ENCODE data around the gene TRPM1. TPM values are rescaled to one million over a fixed set of nuclear protein-coding genes. Genes with fewer than 3 reads are reported as not detected.

Gene TRPM1
- total RNA-seq, 1 experiment from 2014 or later, result 0.77 TPM

DNA sequence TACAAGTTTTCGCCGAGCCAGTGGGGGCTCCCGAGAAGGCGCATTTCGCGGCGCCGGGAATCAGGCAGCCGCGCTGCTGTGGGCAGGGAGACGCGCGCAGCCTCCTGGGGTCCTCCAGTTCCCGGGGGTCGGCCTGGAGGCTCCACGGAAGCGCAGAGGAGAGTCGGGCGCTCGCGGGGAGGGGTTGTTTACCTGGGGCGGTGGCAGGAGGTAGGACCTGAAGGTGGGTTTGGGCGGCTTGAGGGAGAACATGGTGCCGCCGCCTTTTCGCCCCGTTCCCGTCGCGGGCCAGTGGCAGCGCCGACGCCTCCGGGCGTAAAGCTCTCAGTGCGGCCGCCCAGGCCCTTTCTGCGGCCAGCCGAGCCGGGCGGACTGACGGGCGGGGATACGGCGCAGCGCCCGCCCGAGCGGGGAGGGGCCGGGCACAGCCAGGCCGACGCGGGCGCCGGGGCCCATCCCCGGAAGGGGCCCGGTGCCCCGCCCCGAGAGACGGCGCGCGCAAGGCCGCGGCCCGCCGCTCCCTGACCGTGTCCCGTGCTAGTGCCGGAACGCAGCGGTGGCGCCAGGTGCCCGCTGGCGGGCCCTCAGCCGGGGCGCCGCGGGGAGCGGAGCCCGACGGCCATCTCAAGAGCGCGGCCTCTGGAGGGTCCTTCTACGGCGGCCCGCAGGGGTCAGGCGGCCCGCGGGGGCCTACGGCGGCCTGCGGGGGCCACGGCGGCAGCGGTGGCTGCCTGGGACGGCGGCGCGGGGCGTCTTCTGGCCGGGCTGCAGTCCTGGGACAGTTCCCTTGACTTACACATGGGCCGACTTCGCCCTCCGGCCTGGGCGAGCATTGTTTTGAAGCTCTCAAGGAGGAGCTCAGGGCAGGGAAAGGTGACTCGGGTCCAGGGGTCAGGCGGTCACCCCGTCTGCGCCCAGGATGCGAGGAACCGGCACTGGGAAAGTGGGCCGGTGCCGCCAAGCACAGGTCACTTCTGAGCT lies 110.0 kb downstream of the TRPM1 start, which contains the start of gene MTMR10 (continued):
- TF ChIP-seq, protein P1, sequence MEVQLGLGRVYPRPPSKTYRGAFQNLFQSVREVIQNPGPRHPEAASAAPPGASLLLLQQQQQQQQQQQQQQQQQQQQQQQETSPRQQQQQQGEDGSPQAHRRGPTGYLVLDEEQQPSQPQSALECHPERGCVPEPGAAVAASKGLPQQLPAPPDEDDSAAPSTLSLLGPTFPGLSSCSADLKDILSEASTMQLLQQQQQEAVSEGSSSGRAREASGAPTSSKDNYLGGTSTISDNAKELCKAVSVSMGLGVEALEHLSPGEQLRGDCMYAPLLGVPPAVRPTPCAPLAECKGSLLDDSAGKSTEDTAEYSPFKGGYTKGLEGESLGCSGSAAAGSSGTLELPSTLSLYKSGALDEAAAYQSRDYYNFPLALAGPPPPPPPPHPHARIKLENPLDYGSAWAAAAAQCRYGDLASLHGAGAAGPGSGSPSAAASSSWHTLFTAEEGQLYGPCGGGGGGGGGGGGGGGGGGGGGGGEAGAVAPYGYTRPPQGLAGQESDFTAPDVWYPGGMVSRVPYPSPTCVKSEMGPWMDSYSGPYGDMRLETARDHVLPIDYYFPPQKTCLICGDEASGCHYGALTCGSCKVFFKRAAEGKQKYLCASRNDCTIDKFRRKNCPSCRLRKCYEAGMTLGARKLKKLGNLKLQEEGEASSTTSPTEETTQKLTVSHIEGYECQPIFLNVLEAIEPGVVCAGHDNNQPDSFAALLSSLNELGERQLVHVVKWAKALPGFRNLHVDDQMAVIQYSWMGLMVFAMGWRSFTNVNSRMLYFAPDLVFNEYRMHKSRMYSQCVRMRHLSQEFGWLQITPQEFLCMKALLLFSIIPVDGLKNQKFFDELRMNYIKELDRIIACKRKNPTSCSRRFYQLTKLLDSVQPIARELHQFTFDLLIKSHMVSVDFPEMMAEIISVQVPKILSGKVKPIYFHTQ (CRISPR knock-in tag; IDR thresholded peaks at IDR 0.05), result no peak
- TF ChIP-seq, protein P2, sequence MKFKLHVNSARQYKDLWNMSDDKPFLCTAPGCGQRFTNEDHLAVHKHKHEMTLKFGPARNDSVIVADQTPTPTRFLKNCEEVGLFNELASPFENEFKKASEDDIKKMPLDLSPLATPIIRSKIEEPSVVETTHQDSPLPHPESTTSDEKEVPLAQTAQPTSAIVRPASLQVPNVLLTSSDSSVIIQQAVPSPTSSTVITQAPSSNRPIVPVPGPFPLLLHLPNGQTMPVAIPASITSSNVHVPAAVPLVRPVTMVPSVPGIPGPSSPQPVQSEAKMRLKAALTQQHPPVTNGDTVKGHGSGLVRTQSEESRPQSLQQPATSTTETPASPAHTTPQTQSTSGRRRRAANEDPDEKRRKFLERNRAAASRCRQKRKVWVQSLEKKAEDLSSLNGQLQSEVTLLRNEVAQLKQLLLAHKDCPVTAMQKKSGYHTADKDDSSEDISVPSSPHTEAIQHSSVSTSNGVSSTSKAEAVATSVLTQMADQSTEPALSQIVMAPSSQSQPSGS (CRISPR knock-in tag; IDR thresholded peaks at IDR 0.05; ENCODE audit: borderline replicate concordance, low read depth), result no peak
- TF ChIP-seq NR3C1 (CRISPR knock-in tag; conservative IDR thresholded peaks at IDR 0.05; ENCODE audit: low read depth) (no peak), USF1 (CRISPR knock-in tag; IDR thresholded peaks at IDR 0.05) (no peak), ZNF121 (CRISPR knock-in tag; IDR thresholded peaks at IDR 0.05) (no peak), GABPB1 (CRISPR knock-in tag; IDR thresholded peaks at IDR 0.05) (peak; percentile 62; the same call in 1 of the 2 replicates), RORB (CRISPR knock-in tag; IDR thresholded peaks at IDR 0.05) (no peak), ZNF263 (CRISPR knock-in tag; IDR thresholded peaks at IDR 0.05; ENCODE audit: low read depth) (no peak), IRF2 (CRISPR knock-in tag; IDR thresholded peaks at IDR 0.05; ENCODE audit: borderline replicate concordance, low read depth) (no peak), ZNF396 (CRISPR knock-in tag; IDR thresholded peaks at IDR 0.05; ENCODE audit: borderline replicate concordance) (no peak), MXD4 (CRISPR knock-in tag; IDR thresholded peaks at IDR 0.05; ENCODE audit: borderline replicate concordance) (no peak), EMX1 (CRISPR knock-in tag; IDR thresholded peaks at IDR 0.05) (no peak), ZNF423 (CRISPR knock-in tag; IDR thresholded peaks at IDR 0.05) (peak; percentile 80), NFE2L1 (CRISPR knock-in tag; IDR thresholded peaks at IDR 0.05) (peak; percentile 56; the same call in 1 of the 2 replicates), TCF7 (CRISPR knock-in tag; IDR thresholded peaks at IDR 0.05; ENCODE audit: low read depth) (no peak), IRF1 (CRISPR knock-in tag; IDR thresholded peaks at IDR 0.05) (no peak), FOXP4 (CRISPR knock-in tag; IDR thresholded peaks at IDR 0.05) (0 out of 2 replicates have a peak, but pooled peaks have one; percentile 37), ETV6 (CRISPR knock-in tag; IDR thresholded peaks at IDR 0.05) (peak; percentile 9; the same call in 1 of the 2 replicates), MYBL2 (CRISPR knock-in tag; IDR thresholded peaks at IDR 0.05) (no peak; the same call in 1 of the 2 replicates), OVOL2 (CRISPR knock-in tag; IDR thresholded peaks at IDR 0.05; ENCODE audit: borderline replicate concordance) (no peak), FOXJ3 (CRISPR knock-in tag; IDR thresholded peaks at IDR 0.05; ENCODE audit: borderline replicate concordance) (no peak), HMGA2 (CRISPR knock-in tag; IDR thresholded peaks at IDR 0.05) (no peak), GTF2I (CRISPR knock-in tag; conservative IDR thresholded peaks at IDR 0.05) (no peak), RELA (CRISPR knock-in tag; IDR thresholded peaks at IDR 0.05; ENCODE audit: borderline replicate concordance) (no peak)
- TF ChIP-seq, protein P3, sequence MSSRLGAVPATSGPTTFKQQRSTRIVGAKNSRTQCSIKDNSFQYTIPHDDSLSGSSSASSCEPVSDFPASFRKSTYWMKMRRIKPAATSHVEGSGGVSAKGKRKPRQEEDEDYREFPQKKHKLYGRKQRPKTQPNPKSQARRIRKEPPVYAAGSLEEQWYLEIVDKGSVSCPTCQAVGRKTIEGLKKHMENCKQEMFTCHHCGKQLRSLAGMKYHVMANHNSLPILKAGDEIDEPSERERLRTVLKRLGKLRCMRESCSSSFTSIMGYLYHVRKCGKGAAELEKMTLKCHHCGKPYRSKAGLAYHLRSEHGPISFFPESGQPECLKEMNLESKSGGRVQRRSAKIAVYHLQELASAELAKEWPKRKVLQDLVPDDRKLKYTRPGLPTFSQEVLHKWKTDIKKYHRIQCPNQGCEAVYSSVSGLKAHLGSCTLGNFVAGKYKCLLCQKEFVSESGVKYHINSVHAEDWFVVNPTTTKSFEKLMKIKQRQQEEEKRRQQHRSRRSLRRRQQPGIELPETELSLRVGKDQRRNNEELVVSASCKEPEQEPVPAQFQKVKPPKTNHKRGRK (CRISPR knock-in tag; IDR thresholded peaks at IDR 0.05; ENCODE audit: borderline replicate concordance), result no peak
- TF ChIP-seq, protein P4, sequence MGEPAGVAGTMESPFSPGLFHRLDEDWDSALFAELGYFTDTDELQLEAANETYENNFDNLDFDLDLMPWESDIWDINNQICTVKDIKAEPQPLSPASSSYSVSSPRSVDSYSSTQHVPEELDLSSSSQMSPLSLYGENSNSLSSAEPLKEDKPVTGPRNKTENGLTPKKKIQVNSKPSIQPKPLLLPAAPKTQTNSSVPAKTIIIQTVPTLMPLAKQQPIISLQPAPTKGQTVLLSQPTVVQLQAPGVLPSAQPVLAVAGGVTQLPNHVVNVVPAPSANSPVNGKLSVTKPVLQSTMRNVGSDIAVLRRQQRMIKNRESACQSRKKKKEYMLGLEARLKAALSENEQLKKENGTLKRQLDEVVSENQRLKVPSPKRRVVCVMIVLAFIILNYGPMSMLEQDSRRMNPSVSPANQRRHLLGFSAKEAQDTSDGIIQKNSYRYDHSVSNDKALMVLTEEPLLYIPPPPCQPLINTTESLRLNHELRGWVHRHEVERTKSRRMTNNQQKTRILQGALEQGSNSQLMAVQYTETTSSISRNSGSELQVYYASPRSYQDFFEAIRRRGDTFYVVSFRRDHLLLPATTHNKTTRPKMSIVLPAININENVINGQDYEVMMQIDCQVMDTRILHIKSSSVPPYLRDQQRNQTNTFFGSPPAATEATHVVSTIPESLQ (CRISPR knock-in tag; IDR thresholded peaks at IDR 0.05), result no peak

All from WTC11 (cell line).